ENCODE data around the gene DCAF11. TPM values are rescaled to one million over a fixed set of nuclear protein-coding genes. Genes with fewer than 3 reads are reported as not detected.
A peak's percentile ranks its signal among the peaks of the same experiment; 100 is the strongest.

DCAF11 gene
- total RNA-seq, 6 experiments from 2014 or later, result 28.1 to 36.3 (median 32.1) TPM

- Mint-ChIP-seq H3K4me1 (ENCODE audit: low read depth) (no peaks in the 10 kb centered on the region), H3K27ac (no peak overlapping the region), H3K27me3 (ENCODE audit: insufficient read depth) (peaks cover 37% of the 10 kb centered on the region), H3K36me3 (ENCODE audit: low read depth) (no peaks in the 10 kb centered on the region), H3K4me3 (peak overlapping the region; percentile 75), H3K9me3 (no peaks in the 10 kb centered on the region)
- DNase-seq, result no peak
- no peak for TF ChIP-seq CTCF (IDR thresholded peaks at IDR 0.05)
Observed at GRCh38 chr14:24081739-24082211, 32.8 kb upstream of the DCAF11 start.

DNA sequence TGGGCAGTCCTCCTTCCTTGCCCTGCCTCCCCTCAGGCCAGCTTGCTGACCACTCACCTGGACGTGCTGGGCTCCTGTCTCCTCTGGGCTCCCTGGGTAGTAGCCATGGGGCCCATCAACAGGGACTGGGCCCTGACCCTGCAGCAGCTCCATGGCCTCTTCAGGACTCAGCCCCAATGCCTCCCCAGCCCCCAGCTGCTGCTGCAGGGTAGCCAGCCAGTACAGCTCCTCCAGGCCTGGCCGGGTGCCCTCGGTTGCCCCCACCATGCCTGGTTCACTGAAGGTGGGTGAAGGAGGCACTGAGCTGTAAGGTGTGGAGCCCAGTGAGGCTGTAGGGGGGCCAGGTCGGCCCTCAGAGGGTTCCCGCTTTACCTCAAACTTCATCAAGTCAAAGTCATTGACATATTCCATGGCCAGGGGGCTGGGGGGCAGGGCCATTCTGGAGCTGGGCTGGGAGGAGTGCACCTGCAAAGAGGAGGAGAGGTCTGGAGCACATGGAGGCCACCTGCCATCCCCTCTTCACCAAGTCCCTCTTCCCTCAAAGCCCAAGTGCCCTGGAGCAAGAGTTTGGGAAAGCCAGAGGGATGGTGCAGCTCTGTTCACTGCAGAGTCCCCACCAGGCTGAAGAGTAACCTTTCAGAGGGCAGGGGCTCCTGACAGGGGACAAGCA, 32.0 kb upstream of the DCAF11 start:
- H3K4me3 Mint-ChIP-seq, result peak overlapping the region; percentile 75
- DNase-seq, result no peak
- no peak overlapping the region for H3K27ac Mint-ChIP-seq
- no peak for TF ChIP-seq CTCF (IDR thresholded peaks at IDR 0.05)
- no peaks in the 10 kb centered on the region for H3K9me3 Mint-ChIP-seq
- no peaks in the 10 kb centered on the region for H3K36me3 Mint-ChIP-seq (ENCODE audit: low read depth)
- H3K4me1 Mint-ChIP-seq (ENCODE audit: low read depth), result no peaks in the 10 kb centered on the region
- peaks cover 39% of the 10 kb centered on the region for H3K27me3 Mint-ChIP-seq (ENCODE audit: insufficient read depth)

GRCh38 chr14:24083462-24083861, 31.1 kb upstream of the DCAF11 start:
- H3K27ac Mint-ChIP-seq, result no peak overlapping the region
- no peak for DNase-seq
- no peaks in the 10 kb centered on the region for H3K9me3 Mint-ChIP-seq
- H3K27me3 Mint-ChIP-seq (ENCODE audit: insufficient read depth), result peaks cover 35% of the 10 kb centered on the region
- H3K4me1 Mint-ChIP-seq (ENCODE audit: low read depth), result no peaks in the 10 kb centered on the region
- no peaks in the 10 kb centered on the region for H3K36me3 Mint-ChIP-seq (ENCODE audit: low read depth)
- no peak for TF ChIP-seq CTCF (IDR thresholded peaks at IDR 0.05)
- no peak overlapping the region for H3K4me3 Mint-ChIP-seq

GRCh38 chr14:24084440-24084839, 30.1 kb upstream of the DCAF11 start:
- Mint-ChIP-seq H3K27ac (no peak overlapping the region), H3K36me3 (ENCODE audit: low read depth) (no peaks in the 10 kb centered on the region)

DNA sequence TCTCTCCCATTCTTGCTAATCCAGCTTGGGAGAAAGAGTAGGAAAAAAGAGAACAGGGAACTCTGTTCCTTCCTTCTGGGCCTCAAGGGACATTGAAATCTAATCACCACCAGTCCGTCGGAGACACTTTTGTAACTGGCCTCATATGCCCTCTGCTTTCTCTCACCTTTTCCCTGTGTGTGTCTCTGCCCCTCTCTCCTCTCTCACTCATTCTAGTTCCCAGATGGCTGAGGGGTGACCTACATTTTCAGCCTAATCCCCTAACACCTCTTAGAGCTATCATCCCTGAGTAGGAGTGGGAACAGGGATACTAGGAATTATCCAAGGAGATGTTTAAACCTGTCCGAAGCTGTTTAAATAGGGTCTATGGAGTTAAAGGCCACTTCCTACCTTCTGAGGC, 29.4 kb upstream of the DCAF11 start:
- H3K36me3 Mint-ChIP-seq (ENCODE audit: low read depth), result no peaks in the 10 kb centered on the region
- H3K27me3 Mint-ChIP-seq (ENCODE audit: insufficient read depth), result peaks cover 26% of the 10 kb centered on the region
- no peak overlapping the region for H3K4me3 Mint-ChIP-seq
- no peak for TF ChIP-seq CTCF (IDR thresholded peaks at IDR 0.05)
- no peak overlapping the region for H3K27ac Mint-ChIP-seq
- DNase-seq, result no peak
- H3K9me3 Mint-ChIP-seq, result no peaks in the 10 kb centered on the region
- no peaks in the 10 kb centered on the region for H3K4me1 Mint-ChIP-seq (ENCODE audit: low read depth)

More at GRCh38 chr14:24084440-24084839, 30.1 kb upstream of the DCAF11 start:
- Mint-ChIP-seq H3K4me3 (no peak overlapping the region), H3K4me1 (ENCODE audit: low read depth) (no peaks in the 10 kb centered on the region), H3K9me3 (no peaks in the 10 kb centered on the region), H3K27me3 (ENCODE audit: insufficient read depth) (peaks cover 30% of the 10 kb centered on the region)
- DNase-seq, result no peak
- no peak for TF ChIP-seq CTCF (IDR thresholded peaks at IDR 0.05)

Data from HFFc6 (cell line).